Measurements from ENCODE around the gene PHLPP1. TPM values are rescaled to one million over a fixed set of nuclear protein-coding genes. Genes with fewer than 3 reads are reported as not detected.

PHLPP1 gene
- total RNA-seq, 1 experiment from 2014 or later = 39.9 TPM

- no peaks in the 10 kb centered on the region for H3K9me3 ChIP-seq (ENCODE audit: control insufficient read depth, low read depth, low read length)
- H2BK20ac ChIP-seq (ENCODE audit: low read depth, low read length, poor library complexity, severe bottlenecking) = no peak overlapping the region
- H3K79me2 ChIP-seq (ENCODE audit: insufficient read depth, low read length) = no peaks in the 10 kb centered on the region
- H2BK5ac ChIP-seq (ENCODE audit: insufficient read length, low read length) = no peak overlapping the region
- Mint-ChIP-seq H3K4me3 (no peak overlapping the region), H3K27me3 (ENCODE audit: low read depth) (peaks cover 22% of the 10 kb centered on the region), H3K36me3 (ENCODE audit: insufficient read depth in 1 of 3, low read depth in 3 of 3) (no peaks in the 10 kb centered on the region), H3K9me3 (no peaks in the 10 kb centered on the region), H3K4me1 (peaks cover 4 to 6% of the 10 kb centered on the region in 2 experiments; a peak in 2 of 4 replicates), H3K27ac (no peak overlapping the region)
- H3K4me1 ChIP-seq (ENCODE audit: insufficient read depth, low read length) = no peaks in the 10 kb centered on the region
- no peak overlapping the region for H3K23ac ChIP-seq (ENCODE audit: insufficient read length, low read depth, low read length)
- WGBS (ENCODE audit: extremely low coverage, insufficient read length, low lambda C conversion rate) = no CpG with 5 or more reads among the region's 12 CpGs
- no peak overlapping the region for H4K5ac ChIP-seq (ENCODE audit: insufficient read length, low read depth, low read length)
- no peaks in the 10 kb centered on the region for H3K27me3 ChIP-seq (ENCODE audit: insufficient read depth, low read length)
- no peak overlapping the region for H3T11ph ChIP-seq (ENCODE audit: low read length)
- no peak overlapping the region for H3K4me2 ChIP-seq (ENCODE audit: insufficient read depth, insufficient read length, low read length)
- no peaks in the 10 kb centered on the region for H3K79me1 ChIP-seq (ENCODE audit: insufficient read depth, low read depth, low read length, poor library complexity, severe bottlenecking)
- no peak overlapping the region for H3K27ac ChIP-seq (ENCODE audit: insufficient read length, low read depth, low read length)
- H3K4ac ChIP-seq (ENCODE audit: low read depth, low read length) = no peak overlapping the region
- no peak overlapping the region for H2BK120ac ChIP-seq (ENCODE audit: low read depth, low read length, poor library complexity, severe bottlenecking)
- no peak overlapping the region for H4K91ac ChIP-seq (ENCODE audit: insufficient read length, low read depth, low read length)
- H2BK15ac ChIP-seq (ENCODE audit: low read depth, low read length) = no peak overlapping the region
- H3K14ac ChIP-seq (ENCODE audit: insufficient read depth, low read length) = no peak overlapping the region
- peak overlapping the region; percentile 79 for H3K56ac ChIP-seq (ENCODE audit: insufficient read length, low read depth, low read length)
- DNase-seq = peak; percentile 60
- peak; percentile 72 for TF ChIP-seq CTCF (conservative IDR thresholded peaks at IDR 0.05)
- H3K18ac ChIP-seq (ENCODE audit: insufficient read length, low read depth, low read length) = no peak overlapping the region
- H2AFZ ChIP-seq (ENCODE audit: low read length) = no peak overlapping the region
- no peak overlapping the region for H2AK5ac ChIP-seq (ENCODE audit: insufficient read length, low read length)
- H3K23me2 ChIP-seq (ENCODE audit: insufficient read length, low read depth, low read length, poor library complexity, severe bottlenecking) = no peaks in the 10 kb centered on the region
- no peak overlapping the region for H3K9ac ChIP-seq (ENCODE audit: extremely low read depth, insufficient read length, low read length)
- H2BK12ac ChIP-seq (ENCODE audit: insufficient read length, low read depth, low read length) = no peak overlapping the region
- H4K20me1 ChIP-seq (ENCODE audit: control insufficient read depth, insufficient read depth, insufficient read length) = no peaks in the 10 kb centered on the region
- no peak overlapping the region for H4K8ac ChIP-seq (replicated peaks; ENCODE audit: insufficient read length, low read depth, low read length)
Observed at GRCh38 chr18:63025251-63026090, 310.1 kb downstream of the PHLPP1 start.

Data from H9 (cell line).